HEK293T (cell line): ENCODE results near the gene ACOX3.

ENCODE experiments used
- FOXA1 ChIP-seq: fragments of 450-650 bp; IDR thresholded peaks from 2 replicates; pipeline ENCODE4 v1.6.1; 2016; ENCODE audit warnings: mild to moderate bottlenecking
- FOXK2 ChIP-seq: fragments of 450-650 bp; IDR thresholded peaks from 2 replicates; pipeline ENCODE4 v1.6.1; 2016; ENCODE audit warnings: mild to moderate bottlenecking
- FOXM1 ChIP-seq: fragments of 450-650 bp; IDR thresholded peaks from 2 replicates; pipeline ENCODE4 v1.6.1; 2017; ENCODE audit warnings: mild to moderate bottlenecking, borderline replicate concordance
- L3MBTL2 ChIP-seq: fragments of 450-650 bp; conservative IDR thresholded peaks from 2 replicates; pipeline ENCODE4 v1.6.1; 2016; ENCODE audit warnings: mild to moderate bottlenecking
- NFRKB ChIP-seq: fragments of 450-650 bp; IDR thresholded peaks from 2 replicates; pipeline ENCODE4 v1.6.1; 2016; ENCODE audit warnings: mild to moderate bottlenecking, moderate library complexity
- SP1 ChIP-seq: fragments of 450-650 bp; IDR thresholded peaks from 2 replicates; pipeline ENCODE4 v1.6.1; 2017
- SUZ12 ChIP-seq: fragments of 450-650 bp; IDR thresholded peaks from 2 replicates; pipeline ENCODE4 v1.6.1; 2016; ENCODE audit warnings: mild to moderate bottlenecking
- TF ChIP-seq, protein P1 (sequence below): fragments of 450-650 bp; IDR thresholded peaks from 2 replicates; pipeline ENCODE4 v1.6.1; 2016

DNA sequence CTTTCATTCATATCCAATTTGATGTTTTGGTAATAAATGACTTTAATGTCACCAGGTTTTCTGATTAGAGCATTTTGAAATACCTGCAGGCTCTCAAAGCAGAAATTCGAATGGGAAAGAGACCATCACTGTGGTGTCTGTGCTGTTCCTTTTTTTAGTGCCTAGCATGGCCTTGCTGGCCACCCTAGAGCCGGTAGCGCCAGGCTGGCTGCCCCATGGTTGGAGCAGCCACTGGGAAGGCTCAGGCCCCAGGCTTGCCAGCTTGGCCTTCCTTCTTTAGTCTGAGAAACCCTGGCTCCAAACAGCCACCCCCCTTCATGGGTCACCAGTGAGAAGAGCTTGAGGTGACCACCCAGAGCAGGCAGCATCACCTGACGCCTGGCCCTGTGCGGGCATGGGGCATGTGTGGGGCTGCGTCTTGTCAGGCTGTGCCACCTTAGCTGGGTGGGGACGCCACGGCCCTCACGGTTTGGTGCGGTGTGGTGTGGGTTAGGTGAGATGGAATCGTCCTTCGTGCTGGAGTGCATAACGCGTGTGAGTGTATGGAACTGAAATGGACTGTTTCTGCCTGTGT is 30.0 kb upstream of the ACOX3 start:
- TF ChIP-seq L3MBTL2, result no peak
- no peak for TF ChIP-seq SUZ12
- no peak for TF ChIP-seq FOXA1
- TF ChIP-seq SP1, result no peak
- TF ChIP-seq, protein P1, sequence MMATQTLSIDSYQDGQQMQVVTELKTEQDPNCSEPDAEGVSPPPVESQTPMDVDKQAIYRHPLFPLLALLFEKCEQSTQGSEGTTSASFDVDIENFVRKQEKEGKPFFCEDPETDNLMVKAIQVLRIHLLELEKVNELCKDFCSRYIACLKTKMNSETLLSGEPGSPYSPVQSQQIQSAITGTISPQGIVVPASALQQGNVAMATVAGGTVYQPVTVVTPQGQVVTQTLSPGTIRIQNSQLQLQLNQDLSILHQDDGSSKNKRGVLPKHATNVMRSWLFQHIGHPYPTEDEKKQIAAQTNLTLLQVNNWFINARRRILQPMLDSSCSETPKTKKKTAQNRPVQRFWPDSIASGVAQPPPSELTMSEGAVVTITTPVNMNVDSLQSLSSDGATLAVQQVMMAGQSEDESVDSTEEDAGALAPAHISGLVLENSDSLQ, result no peak
- TF ChIP-seq NFRKB, result no peak
- no peak for TF ChIP-seq FOXM1
- no peak for TF ChIP-seq FOXK2
